HG02870 (cell line): ENCODE measurements around the gene DYNLT4.
A peak's percentile ranks its signal among the peaks of the same experiment; 100 is the strongest.
"Not testable (repeated sequence)": the region's sequence is repeated elsewhere in the genome, so short reads cannot be mapped to it uniquely, and the experiment has no call there.

Experiments
- ATAC-seq: cut with Tn5 transposase; IDR thresholded peaks from one replicate; pipeline ENCODE4 v1.9.1; 2021; ENCODE audit warnings: mild to moderate bottlenecking, moderate library complexity; ENCODE audit not compliant: unreplicated experiment

DYNLT4 gene

GRCh38 chr1:44810101-44810761 lies 3.1 kb upstream of the DYNLT4 start:
- no peak for ATAC-seq

- peak; percentile 42 for ATAC-seq
These were observed 2.1 kb upstream of the DYNLT4 start for GRCh38 chr1:44808938-44809917.

- ATAC-seq: no peak
These were observed 1.1 kb upstream of the DYNLT4 start, which contains the start of gene BTBD19 for GRCh38 chr1:44808063-44808937. Gene BTBD19, plus strand, starts transcription at chr1:44808523. Its CDS starts 298 bp downstream, at chr1:44808821.

- ATAC-seq: no peak
These were observed 362 bp upstream of the DYNLT4 start for GRCh38 chr1:44807364-44808062.

GRCh38 chr1:44806025-44806703 lies 987 bp downstream of the DYNLT4 start:
- no peak for ATAC-seq

GRCh38 chr1:44805311-44806024 lies 1.7 kb downstream of the DYNLT4 start:
- no peak for ATAC-seq

- ATAC-seq: no peak
These were observed 3.6 kb downstream of the DYNLT4 start for GRCh38 chr1:44803312-44804095.

GRCh38 chr1:44803062-44803311 lies 4.2 kb downstream of the DYNLT4 start:
- no peak for ATAC-seq

- ATAC-seq: no peak
These were observed 4.7 kb downstream of the DYNLT4 start for GRCh38 chr1:44802306-44803061.

- no peak for ATAC-seq
These were observed 5.5 kb downstream of the DYNLT4 start for GRCh38 chr1:44801491-44802305.

- ATAC-seq: peak; percentile 84
These were observed 7.2 kb downstream of the DYNLT4 start, which contains the start of gene PLK3 for GRCh38 chr1:44799770-44800584. Gene PLK3, plus strand, starts transcription at chr1:44800377. Its CDS starts 87 bp downstream, at chr1:44800464.

- ATAC-seq: no peak
These were observed 8.4 kb downstream of the DYNLT4 start for GRCh38 chr1:44798481-44799365.

GRCh38 chr1:44797886-44798285 lies 9.3 kb downstream of the DYNLT4 start:
- not testable (repeated sequence) for ATAC-seq

- no peak for ATAC-seq
These were observed 14.2 kb downstream of the DYNLT4 start for GRCh38 chr1:44792736-44793502.
